BJ (cell line): ENCODE measurements around the gene SBK3. TPM values are rescaled to one million over a fixed set of nuclear protein-coding genes. Genes with fewer than 3 reads are reported as not detected.

Experiments used
- CTCF ChIA-PET: fragments of 350-600 bp; formaldehyde crosslinking; extraction: SDS; loops from one replicate; lab custom pipeline; 2021; ENCODE audit warnings: antibody characterized with exemption, inconsistent platforms; lab: Yijun Ruan, JAX
- POLR2A ChIA-PET: fragments of 300-600 bp; sonication (Branson Sonifier 250); formaldehyde crosslinking; extraction: SDS; loops from one replicate; lab custom pipeline; 2021; ENCODE audit warnings: antibody characterized with exemption; lab: Charles Lee
- DNase-seq: peaks from one replicate; pipeline ENCODE4 v3.0.0-alpha.2; 2011; ENCODE audit warnings: low read depth
- H3K27me3 ChIP-seq: 2 replicates; pipeline ENCODE4 v1.6.0; 2011; ENCODE audit warnings: low read length; ENCODE audit not compliant: control insufficient read depth, insufficient read depth
- H3K36me3 ChIP-seq: 2 replicates; pipeline ENCODE4 v1.5.1; 2011; ENCODE audit warnings: low read length; ENCODE audit not compliant: control insufficient read depth, insufficient read depth
- H3K4me3 ChIP-seq: 2 replicates; pipeline ENCODE4 v1.5.1; 2011; ENCODE audit warnings: low read depth, mild to moderate bottlenecking, control low read depth, low read length
- polyA plus RNA-seq: library from polyadenylated mRNA; depleted of rRNA; stranded (reverse); fragments of >200 nt; gene quantifications from 2 replicates; pipeline ENCODE4 v1.2.3, GENCODE V29; 2011
- TF ChIP-seq, protein P1 (sequence below): IDR thresholded peaks from 2 replicates; pipeline ENCODE4 v1.5.1; 2011; ENCODE audit warnings: low read depth, mild to moderate bottlenecking, control low read depth, inconsistent platforms, low read length, moderate library complexity; ENCODE audit not compliant: insufficient read depth

Gene SBK3
- polyA plus RNA-seq, 1 experiment = 0.11 TPM

DNA sequence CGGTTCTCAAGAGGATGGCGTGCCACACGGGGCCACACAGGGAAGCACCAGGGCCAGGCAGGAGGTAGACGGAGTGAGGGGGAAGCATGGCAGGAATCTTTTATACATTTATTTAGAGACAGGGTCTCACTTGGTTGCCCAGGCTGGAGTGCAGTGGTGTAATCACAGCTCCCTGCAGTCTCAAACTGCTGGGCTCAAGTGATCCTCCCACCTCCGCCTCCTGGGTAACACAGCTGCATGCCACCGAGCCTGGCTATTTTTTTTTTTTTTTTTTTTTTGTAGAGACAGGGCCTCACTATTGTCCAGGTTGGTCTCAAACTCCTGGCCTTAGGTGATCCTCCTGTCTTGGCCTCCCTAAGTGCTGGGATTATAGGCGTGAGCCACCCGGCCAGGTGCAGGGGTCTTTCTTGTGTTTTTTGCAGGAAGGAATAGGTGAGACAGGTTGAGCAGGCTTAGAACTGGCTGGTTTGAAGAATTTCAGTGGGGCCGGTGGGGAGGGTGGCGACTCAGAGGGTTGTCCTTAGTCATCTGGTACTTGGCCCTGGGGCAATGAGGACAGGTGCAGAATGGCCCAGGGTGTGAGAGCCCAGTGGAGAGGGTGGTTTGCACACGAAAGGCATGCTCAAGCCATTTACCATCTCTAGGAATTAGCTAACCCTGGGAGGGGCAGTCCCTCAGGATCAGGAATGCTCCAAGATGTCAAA lies 49.5 kb downstream of the SBK3 start:
- DNase-seq = no peak
- Histone ChIP-seq H3K4me3 (no peak overlapping the region), H3K36me3 (peaks cover 17% of the 10 kb centered on the region), H3K27me3 (no peaks in the 10 kb centered on the region)
- TF ChIP-seq, protein P1, sequence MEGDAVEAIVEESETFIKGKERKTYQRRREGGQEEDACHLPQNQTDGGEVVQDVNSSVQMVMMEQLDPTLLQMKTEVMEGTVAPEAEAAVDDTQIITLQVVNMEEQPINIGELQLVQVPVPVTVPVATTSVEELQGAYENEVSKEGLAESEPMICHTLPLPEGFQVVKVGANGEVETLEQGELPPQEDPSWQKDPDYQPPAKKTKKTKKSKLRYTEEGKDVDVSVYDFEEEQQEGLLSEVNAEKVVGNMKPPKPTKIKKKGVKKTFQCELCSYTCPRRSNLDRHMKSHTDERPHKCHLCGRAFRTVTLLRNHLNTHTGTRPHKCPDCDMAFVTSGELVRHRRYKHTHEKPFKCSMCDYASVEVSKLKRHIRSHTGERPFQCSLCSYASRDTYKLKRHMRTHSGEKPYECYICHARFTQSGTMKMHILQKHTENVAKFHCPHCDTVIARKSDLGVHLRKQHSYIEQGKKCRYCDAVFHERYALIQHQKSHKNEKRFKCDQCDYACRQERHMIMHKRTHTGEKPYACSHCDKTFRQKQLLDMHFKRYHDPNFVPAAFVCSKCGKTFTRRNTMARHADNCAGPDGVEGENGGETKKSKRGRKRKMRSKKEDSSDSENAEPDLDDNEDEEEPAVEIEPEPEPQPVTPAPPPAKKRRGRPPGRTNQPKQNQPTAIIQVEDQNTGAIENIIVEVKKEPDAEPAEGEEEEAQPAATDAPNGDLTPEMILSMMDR = no peak
- CTCF ChIA-PET = interaction anchor here (1.1 to 10.9 kb wide), 4 partner anchors 8 to 36 kb away, joined by 4 to 106 read pairs (median 26); no protein-coding TSS in a partner anchor
- POLR2A ChIA-PET = no interaction called here

DNA sequence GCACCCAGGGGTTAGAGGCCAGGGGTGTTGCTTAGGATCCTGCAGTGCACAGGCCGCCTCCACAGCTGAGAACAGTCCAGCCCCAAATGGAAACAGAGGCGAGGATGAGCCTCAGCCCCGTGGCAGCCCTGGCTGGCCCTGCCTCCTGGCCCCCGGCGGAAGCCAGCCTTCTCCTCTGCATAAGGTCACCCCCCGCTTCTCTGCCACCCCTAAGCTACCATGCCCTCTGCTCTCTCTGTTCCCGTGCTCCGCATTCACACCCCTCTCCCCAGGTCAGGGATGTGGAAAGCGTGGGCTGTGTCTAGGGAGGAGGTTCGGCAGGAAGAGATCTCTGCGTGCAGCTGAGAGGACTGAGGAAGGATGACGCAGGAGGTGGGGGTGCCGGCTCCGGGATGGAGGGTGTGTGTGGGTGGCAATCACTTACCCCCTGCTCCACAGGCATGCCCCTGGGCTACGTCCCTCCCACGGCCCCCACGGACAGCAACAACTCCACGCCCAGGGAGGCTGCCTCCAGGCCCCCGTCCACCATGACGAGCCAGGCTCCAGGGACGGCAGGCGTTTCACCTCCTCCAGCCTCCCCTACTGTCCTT lies 51.1 kb downstream of the SBK3 start:
- TF ChIP-seq, protein P1 = no peak
- H3K4me3 ChIP-seq = peak overlapping the region; percentile 39
- POLR2A ChIA-PET = no interaction called here
- DNase-seq = no peak
- CTCF ChIA-PET = interaction anchor here (0.6 to 10.9 kb wide), 7 partner anchors 10 to 451 kb away, joined by 3 to 106 read pairs (median 5); no protein-coding TSS in a partner anchor
- no peaks in the 10 kb centered on the region for H3K27me3 ChIP-seq
- H3K36me3 ChIP-seq = peaks cover 10% of the 10 kb centered on the region

DNA sequence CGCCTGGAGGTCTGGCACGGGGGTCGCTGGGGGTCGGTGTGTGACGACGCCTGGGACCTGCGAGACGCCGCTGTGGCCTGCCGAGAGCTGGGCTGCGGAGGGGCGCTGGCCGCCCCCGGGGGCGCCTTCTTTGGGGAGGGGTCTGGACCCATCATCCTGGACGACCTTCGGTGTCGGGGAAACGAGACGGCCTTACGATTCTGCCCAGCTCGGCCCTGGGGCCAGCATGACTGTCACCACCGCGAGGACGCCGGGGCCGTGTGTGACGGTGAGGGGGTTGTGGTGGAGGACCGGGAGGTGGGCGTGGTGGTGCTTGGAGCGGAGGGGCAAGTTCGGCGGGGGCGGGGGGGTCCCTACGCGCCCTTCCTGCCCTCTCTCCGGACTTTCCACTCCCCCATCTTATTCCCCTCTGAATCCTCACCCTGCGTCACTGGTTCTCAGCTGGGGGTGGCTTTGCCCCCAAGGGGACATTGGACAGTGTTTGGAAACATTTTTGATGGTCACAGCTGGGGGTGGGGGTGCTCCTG lies 51.6 kb downstream of the SBK3 start:
- no peaks in the 10 kb centered on the region for H3K27me3 ChIP-seq
- CTCF ChIA-PET = interaction anchor here (1.3 to 10.9 kb wide), 4 partner anchors 10 to 352 kb away, joined by 4 to 106 read pairs (median 25); no protein-coding TSS in a partner anchor
- POLR2A ChIA-PET = interaction anchor here (0.6 kb wide), 1 partner anchor 353 kb away, joined by 10 read pairs; no protein-coding TSS in a partner anchor
- peak overlapping the region; percentile 39 for H3K4me3 ChIP-seq
- H3K36me3 ChIP-seq = peaks cover 8% of the 10 kb centered on the region
- TF ChIP-seq, protein P1 = no peak
- no peak for DNase-seq

DNA sequence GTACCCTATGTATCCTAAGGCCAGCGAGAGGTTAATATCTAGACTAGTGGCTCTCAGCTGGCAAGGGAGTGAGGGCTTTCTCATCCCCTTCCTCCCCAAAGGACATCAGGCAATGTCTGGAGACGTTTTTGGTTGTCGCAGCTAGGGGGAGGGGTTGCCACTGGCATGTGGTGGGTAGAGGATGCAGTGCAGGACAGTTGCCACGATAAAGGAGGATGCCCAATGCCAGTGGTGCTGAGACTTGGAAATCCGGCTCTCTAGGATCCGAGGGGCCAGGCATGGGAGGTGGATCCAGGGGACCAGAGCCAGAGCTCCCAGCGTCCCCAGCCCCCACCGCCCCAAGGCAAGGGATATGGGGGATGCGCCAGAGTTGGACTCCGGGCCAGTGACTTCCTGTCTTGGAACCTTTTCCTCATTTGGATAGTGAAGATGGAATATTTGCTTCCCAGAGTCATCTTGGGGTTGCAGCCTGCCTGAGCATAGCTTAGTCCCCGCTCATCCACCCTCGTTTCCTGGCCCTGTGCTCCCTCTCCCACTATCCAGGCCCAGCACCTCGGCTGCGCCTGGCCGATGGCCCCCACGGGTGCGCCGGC lies 52.2 kb downstream of the SBK3 start:
- H3K27me3 ChIP-seq = no peaks in the 10 kb centered on the region
- ChIA-PET CTCF (interaction anchor here (1.3 to 10.9 kb wide), 5 partner anchors 11 to 352 kb away, joined by 4 to 106 read pairs (median 5); partner anchors contain the start of gene ZNF628), POLR2A (interaction anchor here (0.6 to 0.7 kb wide), 2 partner anchors 11 to 352 kb away, joined by 10 to 11 read pairs; no protein-coding TSS in a partner anchor)
- no peak for DNase-seq
- H3K4me3 ChIP-seq = peak overlapping the region; percentile 39
- TF ChIP-seq, protein P1 = no peak
- H3K36me3 ChIP-seq = peaks cover 6% of the 10 kb centered on the region
